Stimulated activated CD8-positive, alpha-beta memory T cell treated with anti-CD3 and anti-CD28 coated beads, Interleukin-4, amount 100 ng/mL, for 4 hours (primary cell): Measurements from ENCODE around the gene WWOX.

Experiments used
- DNase-seq, 2 donors: peaks; one replicate each; pipeline ENCODE4 v3.0.0-alpha.2; 2020; ENCODE audit warnings: low read depth in 2 of 2, low spot score in 1 of 2

The WWOX gene

DNA sequence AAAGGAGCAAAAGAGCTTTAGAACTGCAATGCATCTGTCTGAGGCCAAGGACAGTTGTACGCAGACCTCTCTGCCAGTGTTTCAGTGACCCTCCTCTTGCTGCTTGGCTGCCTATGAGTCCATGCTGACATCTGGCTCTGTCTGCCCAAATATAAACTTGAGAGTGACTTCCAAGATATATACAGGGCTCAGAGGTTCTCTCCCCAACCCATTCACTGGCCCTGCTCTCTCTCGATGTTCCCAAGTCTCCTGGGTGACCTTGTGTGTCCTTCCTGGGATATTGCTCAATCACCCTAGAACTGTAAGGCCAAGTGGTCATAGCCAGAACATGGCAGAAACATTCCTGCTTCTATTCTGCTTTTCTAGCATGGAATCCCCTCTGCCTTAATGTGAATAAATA, 716.3 kb downstream of the WWOX start:
- no peak for DNase-seq

DNA sequence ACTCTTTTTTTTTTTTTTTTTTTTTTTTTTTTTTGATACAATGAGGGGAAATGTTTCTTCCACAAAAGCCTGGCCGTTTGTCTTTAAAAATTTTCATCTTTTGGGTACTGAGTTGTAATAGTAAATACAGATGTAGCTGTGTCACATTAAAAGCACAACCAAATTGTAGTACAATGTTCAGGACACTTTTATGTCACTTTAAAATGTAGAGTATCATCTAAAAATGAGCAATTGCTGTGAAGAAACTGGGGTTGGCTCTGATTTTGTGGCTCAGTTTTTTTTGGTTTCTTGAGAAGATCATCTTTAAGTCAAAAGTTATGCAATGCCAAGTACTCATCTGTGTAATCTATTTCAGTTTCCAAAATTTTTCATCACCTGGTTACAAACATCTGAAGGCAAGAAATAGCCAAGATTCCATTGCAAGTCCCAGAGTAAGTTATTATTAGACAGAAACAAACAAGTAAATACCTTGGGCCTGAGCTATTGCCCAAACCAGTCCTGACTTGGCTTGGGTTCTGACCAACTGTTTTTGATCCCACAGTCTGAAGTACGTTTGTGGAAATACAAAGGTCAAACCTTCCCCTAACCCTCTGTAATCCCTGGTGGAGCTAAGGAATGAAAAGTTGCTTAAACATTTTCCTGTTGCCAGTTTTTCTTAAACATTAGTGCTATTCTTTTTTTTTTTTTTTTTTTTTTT, 717.2 kb downstream of the WWOX start:
- no peak for DNase-seq

DNA sequence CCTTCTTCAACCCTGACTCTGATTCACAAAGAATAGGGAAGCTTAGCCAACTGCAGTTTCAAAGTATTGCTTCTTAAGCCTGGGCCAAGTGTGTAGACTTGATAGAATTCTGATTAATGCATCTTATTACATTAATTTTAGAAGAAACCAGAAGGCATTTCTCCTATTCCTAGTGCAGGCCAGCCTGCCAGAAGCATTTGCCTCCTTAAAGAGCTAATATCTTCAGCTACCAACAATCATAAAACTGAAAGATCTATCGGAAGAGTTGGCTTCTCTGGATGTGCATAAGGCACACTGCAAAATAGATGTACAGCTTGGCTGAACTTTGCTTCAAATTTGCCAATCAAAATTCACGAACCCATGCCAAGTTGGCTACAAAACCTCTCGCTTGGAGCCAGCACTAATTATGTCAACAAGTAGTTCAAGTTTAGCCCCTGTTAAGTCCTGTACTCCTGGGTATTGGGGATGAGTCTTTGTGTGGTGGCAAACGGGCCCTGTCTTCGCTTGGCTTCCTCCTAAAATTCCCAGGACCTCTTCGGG, 717.8 kb downstream of the WWOX start:
- DNase-seq = no peak

DNA sequence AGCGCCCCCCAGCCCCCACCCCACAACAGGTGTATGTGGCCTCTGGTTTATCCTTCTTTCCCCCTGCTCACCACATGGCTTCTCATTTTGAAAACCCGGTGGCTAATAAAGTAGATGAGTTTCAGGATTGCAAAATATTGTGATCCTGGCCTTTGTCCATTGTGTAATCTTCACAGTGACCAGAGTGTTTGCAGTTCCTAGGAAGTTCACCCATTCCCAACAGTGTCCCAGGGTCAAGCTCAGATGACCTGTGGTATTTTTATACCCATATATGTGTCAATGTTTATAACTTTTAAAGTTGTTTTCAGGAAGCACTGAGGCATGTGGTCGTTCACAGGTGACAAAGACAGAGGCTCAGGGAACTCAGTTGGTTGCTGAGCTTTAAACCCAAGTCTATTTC, 721.9 kb downstream of the WWOX start:
- no peak for DNase-seq

DNA sequence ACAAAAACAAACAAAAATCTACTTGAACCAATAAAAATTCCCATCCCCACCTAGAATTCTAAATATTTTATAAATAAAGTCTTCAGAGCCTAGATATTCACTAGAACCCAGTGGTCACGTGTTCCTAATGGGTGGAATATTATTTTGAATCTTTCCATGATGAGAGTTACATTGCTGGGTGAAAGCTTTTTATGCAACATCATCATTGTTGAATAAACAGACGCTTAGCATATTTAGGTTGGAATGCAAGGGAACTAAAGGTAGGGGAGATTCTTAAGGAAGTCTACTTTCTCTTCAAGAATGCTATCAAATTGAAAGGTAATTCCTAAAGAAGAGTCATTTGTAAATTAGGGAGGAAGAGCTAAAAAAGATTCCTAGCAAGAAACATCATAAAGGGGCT, 723.1 kb downstream of the WWOX start:
- DNase-seq = no peak

DNA sequence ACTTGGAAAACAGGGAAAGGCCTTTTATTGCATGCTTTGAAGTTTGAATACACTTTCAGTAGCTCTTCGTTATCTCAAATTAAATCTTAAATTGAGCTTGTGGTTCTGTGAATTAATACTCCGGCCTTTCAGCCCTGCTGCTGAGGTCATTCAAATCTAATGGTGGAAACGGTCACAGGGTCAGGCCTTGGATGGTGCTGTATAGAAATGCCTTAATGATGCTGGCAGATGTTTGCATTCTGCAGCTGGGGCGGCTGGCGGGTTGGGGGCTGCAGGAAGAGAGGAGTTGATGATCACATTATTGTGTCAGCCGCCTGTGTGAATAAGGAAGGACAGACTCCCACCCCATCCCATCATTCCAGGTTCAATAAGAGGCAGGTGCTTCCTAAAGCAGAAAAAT, 723.6 kb downstream of the WWOX start:
- no peak for DNase-seq

DNA sequence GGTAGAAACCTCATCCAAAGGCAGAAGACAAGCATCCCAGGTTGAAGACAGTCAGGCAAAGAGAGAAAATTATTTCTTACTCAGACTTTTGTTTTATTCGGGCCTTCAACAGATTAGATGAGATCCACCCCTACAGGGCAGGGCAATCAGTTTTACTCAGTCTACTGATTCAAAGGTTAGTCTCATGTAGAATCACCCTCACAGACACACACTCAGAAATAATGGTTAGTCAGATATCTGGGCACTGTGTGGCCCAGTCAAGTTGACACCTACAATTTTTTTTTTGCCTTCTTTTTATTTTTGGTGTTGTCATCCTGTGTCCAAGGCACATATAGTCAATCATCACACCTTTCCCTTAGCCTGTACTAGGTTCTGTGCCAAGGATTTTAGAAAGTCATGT, 729.8 kb downstream of the WWOX start:
- no peak for DNase-seq

DNA sequence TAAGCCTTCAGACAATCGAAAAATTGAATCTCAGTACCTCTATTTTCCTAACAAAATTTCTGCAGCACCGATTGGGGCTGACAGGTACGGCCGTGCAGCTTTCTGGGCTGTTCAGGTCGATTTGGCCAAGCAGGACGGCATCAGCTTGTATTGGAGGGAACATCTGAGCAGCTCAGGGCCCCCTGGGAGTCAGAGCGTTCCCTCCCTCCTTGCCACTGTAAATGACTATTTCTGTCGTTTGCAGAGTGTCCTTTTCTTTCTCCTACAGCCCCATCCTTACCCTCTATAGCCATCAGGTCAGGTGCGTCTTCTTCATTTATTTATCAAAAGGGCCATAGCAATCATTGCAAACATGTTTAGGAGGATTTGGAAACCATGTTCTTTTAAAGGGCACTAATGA, 731.1 kb downstream of the WWOX start:
- no peak for DNase-seq

DNA sequence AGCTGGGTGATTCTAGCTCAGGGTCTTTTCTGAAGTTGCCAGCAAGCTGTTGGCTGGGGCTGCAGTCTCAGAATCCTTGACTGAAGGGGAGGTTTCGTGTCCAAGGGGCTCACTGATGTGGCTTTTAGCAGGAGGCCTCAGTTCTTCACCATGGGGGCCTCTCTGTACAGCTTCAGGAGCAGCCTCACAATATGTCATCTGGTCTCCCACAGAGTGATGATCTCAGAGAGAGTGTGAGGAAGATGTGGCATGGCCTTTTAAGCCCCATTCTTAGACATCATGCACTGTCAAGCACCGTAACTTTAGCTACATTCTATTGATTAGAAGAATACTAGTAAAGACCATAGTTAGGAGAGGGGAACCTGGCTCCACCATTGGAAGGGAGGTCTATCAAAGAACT, 732.6 kb downstream of the WWOX start:
- no peak for DNase-seq

DNA sequence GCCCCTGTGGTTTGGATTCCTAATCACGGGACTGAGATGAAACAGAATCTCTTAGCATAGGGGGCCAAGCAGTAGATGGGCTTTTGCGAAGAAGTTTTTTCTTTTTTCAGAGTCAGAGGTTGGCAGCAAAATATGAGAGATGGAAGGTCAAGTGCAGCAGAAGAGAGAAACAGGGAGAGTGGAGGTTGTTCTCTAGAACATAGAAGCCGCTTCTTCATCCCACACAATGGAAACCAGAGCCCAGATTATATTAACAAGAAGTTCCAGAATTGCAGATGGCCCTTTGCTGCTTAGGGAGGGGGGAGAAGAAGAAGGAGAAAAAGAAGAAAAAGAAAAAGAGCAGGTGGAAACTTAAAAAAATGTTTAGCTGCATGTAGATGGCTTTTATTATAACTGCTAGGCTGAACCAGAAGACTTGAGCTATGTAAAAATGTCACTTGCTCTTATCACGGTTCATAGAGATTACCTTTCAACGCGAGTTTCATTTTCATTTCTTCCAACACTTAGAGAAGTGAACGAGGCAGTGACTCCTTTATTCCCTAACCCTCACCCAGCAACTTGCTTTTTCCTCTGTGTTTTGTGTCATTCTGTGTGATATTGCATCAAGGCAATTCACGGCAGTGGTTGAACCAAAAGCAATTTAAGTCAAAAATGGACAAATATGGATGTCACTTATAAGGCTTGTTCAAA, 737.5 kb downstream of the WWOX start:
- no peak for DNase-seq

DNA sequence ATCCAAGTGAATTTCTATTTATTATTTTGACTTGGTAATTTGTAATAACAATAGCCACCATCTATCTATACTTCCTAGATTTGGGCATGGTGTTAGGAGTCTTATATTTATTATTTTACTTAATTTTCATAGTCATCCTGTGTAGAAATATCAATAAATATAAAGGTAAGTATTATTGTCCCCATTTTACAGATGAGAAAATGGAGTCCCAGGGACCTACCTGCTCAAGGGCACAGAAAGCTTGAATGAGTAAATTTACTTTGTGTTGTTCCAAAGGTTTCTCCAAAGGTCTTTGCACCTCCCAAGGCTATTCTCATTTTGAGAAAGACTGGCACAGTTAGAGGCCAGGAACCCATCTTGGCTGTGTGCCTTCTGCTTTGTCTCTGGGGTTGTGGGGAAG, 738.3 kb downstream of the WWOX start:
- no peak for DNase-seq

DNA sequence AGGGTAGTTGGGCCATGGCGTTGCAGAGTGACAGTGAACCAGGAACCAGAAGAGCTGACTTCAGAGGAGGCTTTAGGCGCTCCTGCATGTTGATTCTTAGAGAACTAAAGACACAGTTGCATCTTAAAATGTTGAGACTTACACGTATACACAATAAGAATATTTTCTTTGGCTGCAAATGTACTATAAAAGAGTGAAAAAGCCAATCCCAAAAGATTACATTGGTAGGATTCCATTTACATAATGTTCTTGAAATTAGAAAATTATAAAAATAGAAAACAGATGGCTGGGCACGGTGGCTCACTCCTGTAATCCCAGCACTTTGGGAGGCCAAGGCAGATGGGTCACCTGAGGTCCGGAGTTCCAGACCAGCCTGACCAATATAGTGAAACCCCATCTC, 738.8 kb downstream of the WWOX start:
- DNase-seq = no peak

DNA sequence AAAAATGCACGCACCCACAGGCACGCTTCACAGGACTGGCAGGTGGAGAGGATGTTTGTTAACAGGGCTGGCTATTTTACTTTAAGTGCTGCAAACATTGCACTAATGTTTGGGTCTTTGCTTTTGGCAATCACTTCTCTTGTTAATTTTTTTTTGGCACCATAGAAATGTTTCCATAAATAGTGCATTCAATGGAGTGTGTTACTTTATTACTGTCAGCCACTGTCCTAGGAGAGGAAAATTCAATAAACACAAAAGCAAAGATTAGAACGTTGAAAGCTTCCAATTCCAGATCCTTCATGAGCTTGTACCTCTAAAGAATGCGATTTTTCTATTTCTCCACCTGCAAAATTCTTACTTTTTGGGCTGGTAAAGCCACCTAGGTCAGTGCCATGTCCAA, 743.5 kb downstream of the WWOX start:
- DNase-seq = no peak

DNA sequence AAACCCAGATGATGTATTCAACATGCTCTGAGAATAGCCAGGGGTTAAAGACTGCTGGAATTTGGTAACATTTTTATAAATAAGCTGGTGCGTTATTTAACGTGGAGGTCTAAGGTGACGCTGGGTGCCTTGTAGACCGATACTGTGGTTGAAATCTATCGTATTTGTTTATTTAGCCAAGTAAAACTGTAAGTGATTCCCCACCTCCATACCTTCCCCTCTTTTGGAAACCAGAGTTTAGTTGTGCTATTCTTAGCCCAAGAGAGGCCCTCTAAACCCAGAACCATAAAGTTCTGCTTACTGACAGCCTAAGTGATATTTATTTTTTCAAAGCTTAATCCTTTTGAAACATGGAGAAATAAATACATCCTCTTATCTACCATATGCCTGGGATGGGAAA, 744.5 kb downstream of the WWOX start:
- no peak for DNase-seq

DNA sequence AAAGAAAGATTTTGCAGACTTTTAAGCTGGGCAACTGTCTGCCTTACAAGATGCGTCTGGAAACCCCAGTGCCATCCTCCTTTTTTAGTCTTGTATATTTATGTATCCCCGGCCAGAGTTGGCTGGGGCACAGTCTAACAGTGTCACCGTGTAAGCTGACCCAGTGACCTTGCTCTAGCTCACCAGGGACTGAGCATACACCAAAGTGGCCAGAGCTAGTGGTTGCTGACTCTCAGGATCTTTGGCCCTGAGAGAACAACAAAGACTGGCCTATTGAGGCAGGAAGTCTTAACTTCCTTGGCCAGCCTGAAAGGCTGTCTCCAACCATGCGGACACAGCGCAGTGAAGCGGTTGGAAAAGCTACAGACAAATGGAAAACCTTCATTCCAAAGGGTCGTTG, 745.2 kb downstream of the WWOX start:
- no peak for DNase-seq

DNA sequence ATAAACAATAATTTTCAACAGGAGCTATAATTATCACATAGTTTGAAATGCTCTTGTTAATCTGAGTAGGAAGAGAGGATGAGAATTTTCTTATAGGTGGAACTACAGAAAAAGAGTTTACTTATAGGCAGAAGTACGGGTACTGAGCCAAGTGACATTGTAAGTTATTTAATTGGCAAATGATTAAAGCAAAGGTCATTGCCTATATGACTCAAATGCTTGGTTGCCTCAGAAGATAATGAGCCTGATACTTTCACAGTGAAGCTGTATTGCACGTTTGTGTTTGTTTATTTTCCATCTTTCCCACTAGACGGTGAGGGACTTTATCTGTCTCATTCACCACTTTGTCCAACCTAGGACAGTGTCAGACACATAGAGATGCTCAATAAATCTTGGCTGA, 751.8 kb downstream of the WWOX start:
- DNase-seq = no peak

DNA sequence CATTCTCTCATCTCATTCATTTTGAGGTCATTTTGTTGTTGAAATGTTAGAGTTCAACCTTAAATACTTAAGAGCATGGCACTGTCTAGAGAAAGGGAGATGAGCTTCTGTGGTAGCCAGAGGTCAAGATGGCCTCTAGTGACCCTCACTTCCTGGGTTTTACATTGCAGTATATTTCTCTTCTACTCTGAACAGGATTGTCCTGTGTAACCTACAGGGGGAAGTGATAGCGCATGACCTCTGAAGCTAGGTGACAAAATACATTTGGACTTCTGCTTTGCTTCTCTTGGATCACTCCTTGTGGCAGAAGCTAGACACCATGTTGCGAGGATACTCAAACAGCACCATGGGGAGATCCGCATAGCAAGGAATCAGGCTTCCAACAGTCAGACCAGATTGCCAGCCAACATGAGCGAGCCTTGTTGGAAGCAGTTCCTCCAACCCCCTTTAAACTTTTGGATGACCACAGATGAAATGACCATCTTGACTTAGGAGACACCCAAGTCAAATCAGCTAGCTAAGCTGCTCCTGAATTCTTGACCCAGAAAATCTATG, 752.7 kb downstream of the WWOX start:
- no peak for DNase-seq

DNA sequence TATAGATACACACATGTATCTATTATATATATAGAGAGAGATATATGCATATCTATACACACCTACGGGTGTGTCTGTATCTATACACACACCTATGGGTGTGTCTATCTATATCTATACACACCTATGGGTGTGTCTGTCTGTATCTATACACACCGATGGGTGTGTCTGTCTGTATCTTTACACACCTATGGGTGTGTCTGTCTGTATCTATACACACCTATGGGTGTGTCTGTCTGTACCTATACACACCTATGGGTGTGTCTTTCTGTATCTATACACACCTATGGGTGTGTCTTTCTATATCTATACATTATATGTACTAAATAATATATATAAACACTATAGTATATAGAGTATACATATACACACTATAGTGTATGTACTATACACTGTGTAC, 762.6 kb downstream of the WWOX start:
- no peak for DNase-seq

DNA sequence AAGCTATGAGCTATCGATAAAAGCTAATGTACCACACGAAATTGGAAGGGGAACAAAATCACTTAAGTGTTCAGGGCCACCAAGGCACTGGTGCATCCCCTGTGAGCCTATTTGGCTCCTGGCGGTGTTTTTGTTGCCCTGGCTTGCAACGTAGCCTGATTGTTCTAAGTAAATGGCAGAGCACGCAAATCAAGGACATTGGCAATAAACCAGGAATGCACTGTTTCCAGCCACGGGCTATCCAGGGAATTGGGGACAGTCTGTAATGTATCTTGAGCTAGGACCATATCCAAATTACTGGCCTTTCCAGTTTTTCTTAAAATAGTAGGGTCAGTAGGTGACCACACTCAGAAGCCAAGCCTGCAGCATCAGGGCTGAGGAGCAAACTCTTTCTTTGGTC, 767.1 kb downstream of the WWOX start:
- DNase-seq = no peak

DNA sequence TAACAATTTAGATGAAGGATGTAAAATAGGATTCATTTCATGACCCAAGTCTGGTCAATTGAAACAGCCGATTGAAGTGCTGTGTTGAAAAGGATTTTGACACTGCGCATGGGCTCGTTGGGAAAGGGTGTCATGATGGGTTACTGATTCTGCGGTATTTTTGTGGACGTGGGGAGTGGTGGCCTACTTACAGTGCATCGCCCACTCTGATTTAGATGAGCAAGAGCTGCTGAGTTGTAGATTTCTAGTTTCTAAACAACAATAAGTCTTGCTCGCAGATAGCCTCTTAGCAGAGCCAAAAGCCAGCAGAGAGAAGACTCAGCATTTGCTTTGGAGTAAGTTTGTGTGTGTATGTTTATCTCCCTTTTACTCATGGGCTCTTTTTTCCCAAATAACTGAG, 770.0 kb downstream of the WWOX start:
- DNase-seq = no peak

DNA sequence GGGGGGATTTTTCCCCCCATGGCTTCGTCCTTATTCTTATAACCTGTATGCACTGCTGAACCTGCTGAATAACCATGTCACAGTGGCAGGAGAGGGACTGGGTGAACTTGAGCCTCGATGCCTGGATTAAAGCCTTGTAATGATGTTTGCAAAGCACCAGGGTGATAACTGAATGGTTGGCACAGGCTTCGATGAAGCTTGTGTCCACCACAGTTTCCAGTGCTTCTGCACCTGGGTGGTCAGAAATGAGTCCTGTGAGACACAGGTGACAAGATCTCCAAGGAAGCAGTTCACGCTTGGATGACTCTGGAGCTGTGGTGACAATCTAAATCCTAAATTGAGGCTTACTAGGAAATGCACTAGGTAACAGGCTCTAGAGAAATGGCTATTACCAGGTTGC, 771.8 kb downstream of the WWOX start:
- DNase-seq = no peak

DNA sequence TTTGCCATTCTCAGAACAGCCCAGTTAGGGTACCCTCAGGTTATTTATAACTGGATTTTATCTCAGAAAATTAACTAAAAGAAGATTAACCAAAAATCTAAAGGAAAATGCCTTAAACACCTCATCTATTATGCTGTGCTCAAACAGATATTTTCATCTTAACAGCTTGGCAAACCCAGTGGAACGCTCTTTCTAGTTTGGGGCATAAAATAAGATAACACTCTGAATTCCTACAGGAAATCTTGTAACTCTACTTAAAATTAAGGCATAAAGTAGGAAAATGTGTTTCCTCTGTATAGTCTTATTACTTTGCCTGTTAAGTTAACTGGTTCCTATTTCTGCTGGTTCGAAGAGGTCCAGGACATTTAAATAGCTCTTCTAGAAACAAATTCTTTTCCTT, 777.2 kb downstream of the WWOX start:
- DNase-seq = no peak
